ENCODE measurements around the gene SPTLC3. TPM values are rescaled to one million over a fixed set of nuclear protein-coding genes. Genes with fewer than 3 reads are reported as not detected.

The SPTLC3 gene
- total and polyA plus RNA-seq, 2 of the 13 experiments (the other 11 are each of a cell fraction or from before 2014, with no cell fraction given): 20.5 to 95.6 TPM

DNA sequence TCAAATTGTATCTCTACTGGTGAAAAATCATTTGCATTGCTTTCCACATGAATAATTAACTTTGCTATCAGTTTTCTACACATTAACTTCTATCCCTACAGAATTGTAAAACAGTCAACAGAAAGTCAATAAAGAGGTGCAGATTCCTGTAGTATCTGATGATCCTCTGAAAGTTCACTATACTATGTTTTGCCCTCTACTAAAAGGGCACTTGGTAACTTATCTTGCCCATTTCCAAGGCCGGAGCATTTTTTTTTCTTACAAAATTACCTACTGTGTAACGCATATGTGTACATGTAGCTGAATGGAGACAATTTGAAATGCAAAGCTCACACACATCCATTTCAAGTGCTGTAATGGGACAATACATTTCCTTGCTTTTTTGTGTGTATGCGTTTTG lies 9.6 kb upstream of the SPTLC3 start (continued):
- TF ChIP-seq ZNF564 (CRISPR knock-in tag; IDR thresholded peaks at IDR 0.05) (no peak), FOXA1 (IDR thresholded peaks at IDR 0.05) (no peak), FOXA1 (CRISPR knock-in tag; IDR thresholded peaks at IDR 0.05) (peak; percentile 75), GMEB2 (CRISPR knock-in tag; IDR thresholded peaks at IDR 0.05; ENCODE audit: low read depth) (no peak), SOX5 (CRISPR knock-in tag; IDR thresholded peaks at IDR 0.05; ENCODE audit: borderline replicate concordance) (0 out of 2 replicates have a peak, but pooled peaks have one; percentile 23), NR2F2 (IDR thresholded peaks at IDR 0.05; ENCODE audit: borderline replicate concordance, low read depth) (peak; percentile 65; the same call in 1 of the 2 replicates), HNF4A (CRISPR knock-in tag; IDR thresholded peaks at IDR 0.05) (peak; percentile 72), POGZ (CRISPR knock-in tag; IDR thresholded peaks at IDR 0.05) (peak; percentile 45), MIXL1 (CRISPR knock-in tag; IDR thresholded peaks at IDR 0.05) (peak; percentile 61), ZNF362 (CRISPR knock-in tag; IDR thresholded peaks at IDR 0.05; ENCODE audit: borderline replicate concordance) (peak; percentile 86), ONECUT2 (CRISPR knock-in tag; IDR thresholded peaks at IDR 0.05) (peak; percentile 76), ZNF614 (CRISPR knock-in tag; IDR thresholded peaks at IDR 0.05; ENCODE audit: borderline replicate concordance) (0 out of 2 replicates have a peak, but pooled peaks have one; percentile 72), PAXIP1 (CRISPR knock-in tag; conservative IDR thresholded peaks at IDR 0.05) (peak; percentile 77), RFX3 (CRISPR knock-in tag; IDR thresholded peaks at IDR 0.05) (no peak), REPIN1 (CRISPR knock-in tag; IDR thresholded peaks at IDR 0.05; ENCODE audit: borderline replicate concordance, low read depth) (peak; percentile 31; the same call in 1 of the 2 replicates), ZKSCAN1 (IDR thresholded peaks at IDR 0.05; ENCODE audit: low read length) (peak; percentile 73), SOX6 (IDR thresholded peaks at IDR 0.05) (no peak), SOX6 (CRISPR knock-in tag; IDR thresholded peaks at IDR 0.05) (peak; percentile 64), FOXJ3 (CRISPR knock-in tag; IDR thresholded peaks at IDR 0.05; ENCODE audit: borderline replicate concordance) (peak; percentile 64; the same call in 1 of the 2 replicates), GATAD2A (CRISPR knock-in tag; IDR thresholded peaks at IDR 0.05) (peak; percentile 36; the same call in 1 of the 2 replicates), ZBTB10 (CRISPR knock-in tag; IDR thresholded peaks at IDR 0.05; ENCODE audit: borderline replicate concordance) (0 out of 2 replicates have a peak, but pooled peaks have one; percentile 32)
- TF ChIP-seq, protein P1, sequence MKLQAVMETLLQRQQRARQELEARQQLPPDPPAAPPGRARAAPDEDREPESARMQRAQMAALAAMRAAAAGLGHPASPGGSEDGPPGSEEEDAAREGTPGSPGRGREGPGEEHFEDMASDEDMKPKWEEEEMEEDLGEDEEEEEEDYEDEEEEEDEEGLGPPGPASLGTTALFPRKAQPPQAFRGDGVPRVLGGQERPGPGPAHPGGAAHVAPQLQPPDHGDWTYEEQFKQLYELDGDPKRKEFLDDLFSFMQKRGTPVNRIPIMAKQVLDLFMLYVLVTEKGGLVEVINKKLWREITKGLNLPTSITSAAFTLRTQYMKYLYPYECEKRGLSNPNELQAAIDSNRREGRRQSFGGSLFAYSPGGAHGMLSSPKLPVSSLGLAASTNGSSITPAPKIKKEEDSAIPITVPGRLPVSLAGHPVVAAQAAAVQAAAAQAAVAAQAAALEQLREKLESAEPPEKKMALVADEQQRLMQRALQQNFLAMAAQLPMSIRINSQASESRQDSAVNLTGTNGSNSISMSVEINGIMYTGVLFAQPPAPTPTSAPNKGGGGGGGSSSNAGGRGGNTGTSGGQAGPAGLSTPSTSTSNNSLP (IDR thresholded peaks at IDR 0.05; ENCODE audit: low read depth, low read length): peak; percentile 70
